ENCODE measurements around the gene TSPAN3. TPM values are rescaled to one million over a fixed set of nuclear protein-coding genes. Genes with fewer than 3 reads are reported as not detected.

TSPAN3 gene
- total and polyA plus RNA-seq, 10 of the 15 experiments (the other 5 are each of a cell fraction or from before 2014, with no cell fraction given): 18.9 to 114 (median 57.2) TPM

- TF ChIP-seq RAD21 (IDR thresholded peaks at IDR 0.05; ENCODE audit: insufficient read depth, low read depth, low read length): no peak
- TF ChIP-seq POLR2A (IDR thresholded peaks at IDR 0.05; ENCODE audit: low read depth, low read length): no peak
- TF ChIP-seq TCF12 (IDR thresholded peaks at IDR 0.05; ENCODE audit: low read depth, low read length): no peak
- no peak for TF ChIP-seq SREBF1 (IDR thresholded peaks at IDR 0.05; ENCODE audit: low read length)
- peak; percentile 42 to 46; a peak in 3 of 4 replicates for TF ChIP-seq IKZF2 (IDR thresholded peaks at IDR 0.05)
- peak; percentile 68 for TF ChIP-seq IKZF1 (conservative IDR thresholded peaks at IDR 0.05)
- TF ChIP-seq EGR1 (IDR thresholded peaks at IDR 0.05; ENCODE audit: borderline replicate concordance in 1 of 2, low read depth in 2 of 2, low read length in 2 of 2): no peak
- no peak for TF ChIP-seq CBX3 (IDR thresholded peaks at IDR 0.05; ENCODE audit: borderline replicate concordance, low read depth)
- no peak; the same call in 1 of the 2 replicates for TF ChIP-seq MTA2 (IDR thresholded peaks at IDR 0.05; ENCODE audit: low read depth)
- peak; percentile 22; the same call in 1 of the 2 replicates for TF ChIP-seq EED (IDR thresholded peaks at IDR 0.05; ENCODE audit: low read depth)
- TF ChIP-seq SMAD5 (IDR thresholded peaks at IDR 0.05; ENCODE audit: low read depth): no peak
- TF ChIP-seq CREB1 (IDR thresholded peaks at IDR 0.05; ENCODE audit: low read depth): no peak
- no peak for TF ChIP-seq ELK1 (IDR thresholded peaks at IDR 0.05; ENCODE audit: low read depth, low read length)
- 0 out of 2 replicates have a peak, but pooled peaks have one; percentile 1 for TF ChIP-seq SPI1 (IDR thresholded peaks at IDR 0.05; ENCODE audit: borderline replicate concordance, insufficient read depth, low read depth, low read length)
- TF ChIP-seq SMC3 (IDR thresholded peaks at IDR 0.05; ENCODE audit: borderline replicate concordance, low read length): no peak
- TF ChIP-seq BCL11A (IDR thresholded peaks at IDR 0.05; ENCODE audit: low read depth, low read length): no peak
- no peak for TF ChIP-seq MTA3 (IDR thresholded peaks at IDR 0.05; ENCODE audit: borderline replicate concordance, low read length)
- no peak for TF ChIP-seq PBX3 (IDR thresholded peaks at IDR 0.05; ENCODE audit: insufficient replicate concordance, low read depth, low read length)
- TF ChIP-seq DPF2 (IDR thresholded peaks at IDR 0.05): no peak; the same call in 1 of the 2 replicates
- no peak for TF ChIP-seq FOXK2 (IDR thresholded peaks at IDR 0.05)
- TF ChIP-seq ATF2 (IDR thresholded peaks at IDR 0.05; ENCODE audit: low read length): no peak
- peak; percentile 46; the same call in 1 of the 2 replicates for TF ChIP-seq HDGF (IDR thresholded peaks at IDR 0.05)
- no peak for TF ChIP-seq BHLHE40 (IDR thresholded peaks at IDR 0.05; ENCODE audit: borderline replicate concordance in 1 of 2, low read depth in 2 of 2, low read length in 1 of 2)
- TF ChIP-seq KAT2A (conservative IDR thresholded peaks at IDR 0.05; ENCODE audit: control insufficient read depth, low read depth, low read length): no peak
- no peak for TF ChIP-seq ZNF384 (IDR thresholded peaks at IDR 0.05; ENCODE audit: borderline replicate concordance, low read depth, low read length)
- TF ChIP-seq YBX1 (IDR thresholded peaks at IDR 0.05): no peak
- no peak for TF ChIP-seq STAT1 (conservative IDR thresholded peaks at IDR 0.05)
- TF ChIP-seq POU2F2 (IDR thresholded peaks at IDR 0.05; ENCODE audit: borderline replicate concordance, low read depth, low read length): peak; percentile 75; the same call in 1 of the 3 replicates
- TF ChIP-seq USF1 (IDR thresholded peaks at IDR 0.05; ENCODE audit: borderline replicate concordance, extremely low read length, insufficient read depth, low read depth, low read length): no peak
Measured at GRCh38 chr15:77019521-77020331, 51.2 kb downstream of the TSPAN3 start (continued).
